GM12891 (cell line): ENCODE data around the gene TSHZ2.
"Not testable (repeated sequence)": the region's sequence is repeated elsewhere in the genome, so short reads cannot be mapped to it uniquely, and the experiment has no call there.

ENCODE experiments used
- DNase-seq: peaks from one replicate; pipeline ENCODE4 v3.0.0; 2011; ENCODE audit warnings: low spot score; ENCODE audit not compliant: insufficient read length
- FAIRE-seq: peaks from 2 replicates; lab custom pipeline; 2011; peaks lifted over from hg19 to GRCh38; lab: Jason Lieb, UNC
- PAX5 ChIP-seq: IDR thresholded peaks from 2 replicates; pipeline ENCODE4 v1.6.1; 2011; ENCODE audit warnings: low read length, moderate library complexity, mild to moderate bottlenecking; ENCODE audit not compliant: insufficient read depth, severe bottlenecking
- POLR2A ChIP-seq: IDR thresholded peaks from 2 replicates; pipeline ENCODE4 v1.6.1; 2011; ENCODE audit warnings: low read depth, low read length, control low read depth
- POLR2AphosphoS5 ChIP-seq: IDR thresholded peaks from 2 replicates; pipeline ENCODE4 v1.6.1; 2011; ENCODE audit warnings: low read depth, low read length, control low read depth
- POU2F2 ChIP-seq: IDR thresholded peaks from 2 replicates; pipeline ENCODE4 v1.6.1; 2011; ENCODE audit warnings: low read depth, mild to moderate bottlenecking, control low read depth, low read length, moderate library complexity
- SPI1 ChIP-seq: IDR thresholded peaks from 2 replicates; pipeline ENCODE4 v1.6.1; 2011; ENCODE audit warnings: low read depth, low read length, control low read depth
- TAF1 ChIP-seq: IDR thresholded peaks from 2 replicates; pipeline ENCODE4 v1.6.1; 2011; ENCODE audit warnings: low read depth, low read length, control low read depth

Gene TSHZ2

DNA sequence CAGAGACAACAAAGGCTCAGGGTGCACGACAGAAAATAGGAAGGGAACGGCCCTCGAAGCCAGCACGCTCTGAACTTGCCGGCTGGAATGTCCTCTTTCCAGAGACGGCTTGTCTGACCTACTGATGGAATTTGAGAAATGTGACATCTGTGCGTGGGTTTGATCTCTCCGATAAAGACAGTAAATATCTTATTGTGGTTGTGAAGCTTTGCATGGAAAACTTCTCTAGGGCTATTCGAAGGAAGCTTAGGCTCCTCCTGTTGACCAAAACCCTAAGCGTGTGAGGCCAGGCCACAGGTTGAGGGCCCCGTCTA is 374.1 kb downstream of the TSHZ2 start:
- no peak for TF ChIP-seq POLR2AphosphoS5
- TF ChIP-seq POLR2A, result no peak
- no peak for TF ChIP-seq TAF1
- no peak for TF ChIP-seq POU2F2
- no peak for TF ChIP-seq PAX5
- no peak for TF ChIP-seq SPI1
- FAIRE-seq (no peak), DNase-seq (no peak)

DNA sequence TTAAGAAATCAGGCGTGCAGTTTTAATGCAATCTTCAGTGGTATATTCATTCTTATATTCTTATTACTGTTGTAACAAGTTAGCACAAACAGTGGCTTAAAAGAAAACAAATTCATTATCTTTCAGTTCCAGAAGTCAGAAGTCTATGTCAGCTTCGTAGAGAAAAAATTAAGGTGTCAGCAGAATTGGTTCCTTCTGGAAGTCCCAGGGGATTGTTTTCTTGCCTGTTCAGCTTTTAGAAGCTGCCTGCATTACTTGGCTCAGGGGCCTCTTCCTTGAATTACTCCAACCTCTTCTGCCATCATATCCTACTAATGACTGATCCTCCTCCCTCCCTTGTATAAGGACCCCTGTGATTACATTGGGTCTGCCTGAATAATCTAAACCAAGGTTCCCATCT is 377.6 kb downstream of the TSHZ2 start:
- TF ChIP-seq POU2F2, result no peak
- no peak for TF ChIP-seq SPI1
- no peak for TF ChIP-seq TAF1
- TF ChIP-seq POLR2A, result no peak
- TF ChIP-seq POLR2AphosphoS5, result no peak
- TF ChIP-seq PAX5, result no peak
- no peak for DNase-seq
- FAIRE-seq, result no peak

- TF ChIP-seq POLR2A, result no peak
- TF ChIP-seq POU2F2, result no peak
- no peak for TF ChIP-seq PAX5
- no peak for TF ChIP-seq POLR2AphosphoS5
- no peak for TF ChIP-seq TAF1
- no peak for TF ChIP-seq SPI1
- no peak for FAIRE-seq
- DNase-seq, result no peak
Observed at GRCh38 chr20:53352727-53353440, 380.7 kb downstream of the TSHZ2 start.

DNA sequence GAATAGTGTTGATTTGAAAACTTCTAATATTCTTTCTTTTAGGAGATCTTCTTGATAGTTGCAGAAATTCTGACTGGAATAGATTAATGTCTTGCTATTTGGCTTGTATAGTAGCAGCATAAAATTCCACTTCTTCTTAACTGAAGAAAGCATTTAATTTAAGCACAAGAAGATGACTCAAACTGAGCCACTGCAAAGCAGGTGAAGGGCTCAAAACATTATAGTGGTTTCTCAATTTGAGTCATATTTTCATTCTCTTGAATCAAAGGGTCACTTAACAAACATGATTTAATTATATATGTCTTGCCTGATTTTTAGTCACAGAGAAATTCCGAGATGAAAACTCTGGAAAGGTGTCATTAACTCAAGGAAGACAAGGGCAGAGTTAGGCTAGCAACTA is 382.2 kb downstream of the TSHZ2 start:
- FAIRE-seq, result no peak
- DNase-seq, result no peak
- TF ChIP-seq SPI1, result no peak

DNA sequence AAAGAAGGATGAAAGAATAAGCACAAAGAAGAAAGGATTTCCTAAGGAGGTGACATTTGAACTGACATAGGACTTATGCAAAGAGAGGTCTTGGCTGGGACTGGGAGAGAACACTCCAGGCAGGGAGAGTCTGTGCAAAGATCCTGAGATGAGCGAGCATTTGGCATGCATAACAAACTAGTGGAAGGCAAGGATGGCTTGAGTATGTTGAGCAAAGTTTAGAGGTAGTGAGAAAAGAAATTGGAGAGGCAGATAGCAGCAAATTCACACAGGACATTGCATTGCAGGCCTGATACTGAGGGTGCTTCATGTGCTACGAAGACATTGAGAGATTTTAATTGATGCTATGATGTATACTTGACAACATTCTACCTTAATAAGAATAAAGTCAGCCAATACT is 383.6 kb downstream of the TSHZ2 start:
- FAIRE-seq (no peak), DNase-seq (no peak)
- TF ChIP-seq TAF1 (no peak), PAX5 (no peak), POLR2AphosphoS5 (no peak), POLR2A (no peak), SPI1 (no peak), POU2F2 (no peak)

DNA sequence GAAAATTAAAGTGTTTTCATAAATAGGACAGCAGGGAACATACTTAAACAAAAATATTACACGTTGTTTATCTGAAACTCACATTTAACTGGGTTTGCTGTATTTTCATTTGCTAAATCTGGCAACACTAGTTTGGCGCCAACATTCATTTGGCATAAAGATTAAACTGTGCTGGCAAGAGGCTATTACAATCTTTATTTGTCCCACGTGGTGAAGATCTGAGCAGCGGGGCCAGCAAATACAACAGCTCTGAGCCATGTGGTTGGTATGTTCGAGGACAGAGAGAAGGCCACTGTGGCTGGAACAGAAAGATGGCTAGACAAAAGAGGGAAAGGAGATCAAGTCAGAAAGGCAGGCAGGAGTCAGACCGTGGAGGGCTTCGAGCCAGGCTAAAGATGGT is 387.3 kb downstream of the TSHZ2 start:
- DNase-seq (no peak), FAIRE-seq (no peak)
- TF ChIP-seq POU2F2 (no peak), POLR2AphosphoS5 (no peak), SPI1 (no peak), POLR2A (no peak), TAF1 (no peak), PAX5 (no peak)

DNA sequence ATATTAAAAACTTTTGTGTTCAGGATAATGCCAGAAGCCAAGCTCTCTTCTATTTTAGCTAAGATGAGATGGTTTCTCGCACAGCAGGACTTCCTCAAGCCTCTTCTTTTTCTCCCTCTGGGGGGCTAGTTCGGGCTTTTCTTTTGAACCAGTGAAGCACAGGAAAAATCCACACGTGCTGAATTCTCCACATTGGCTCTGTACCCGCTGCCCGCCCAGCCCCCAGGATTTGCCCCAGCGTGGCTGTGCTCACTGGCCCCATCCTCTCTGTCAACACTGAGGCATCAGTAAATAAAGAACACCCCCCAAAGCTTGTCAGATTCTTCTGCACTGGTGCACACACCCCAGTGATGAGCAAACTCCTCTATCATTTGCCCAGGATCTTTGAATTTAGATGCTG is 388.7 kb downstream of the TSHZ2 start:
- DNase-seq (no peak), FAIRE-seq (no peak)
- no peak for TF ChIP-seq POLR2AphosphoS5
- no peak for TF ChIP-seq TAF1
- TF ChIP-seq SPI1, result no peak
- TF ChIP-seq PAX5, result no peak
- TF ChIP-seq POLR2A, result no peak
- TF ChIP-seq POU2F2, result no peak

- TF ChIP-seq POU2F2 (no peak), SPI1 (no peak), POLR2A (no peak), POLR2AphosphoS5 (no peak), TAF1 (no peak), PAX5 (no peak)
- FAIRE-seq, result no peak
- no peak for DNase-seq
Observed at GRCh38 chr20:53362736-53363135, 390.6 kb downstream of the TSHZ2 start.

- FAIRE-seq (no peak), DNase-seq (no peak)
Observed at GRCh38 chr20:53364646-53365045, 392.5 kb downstream of the TSHZ2 start.

DNA sequence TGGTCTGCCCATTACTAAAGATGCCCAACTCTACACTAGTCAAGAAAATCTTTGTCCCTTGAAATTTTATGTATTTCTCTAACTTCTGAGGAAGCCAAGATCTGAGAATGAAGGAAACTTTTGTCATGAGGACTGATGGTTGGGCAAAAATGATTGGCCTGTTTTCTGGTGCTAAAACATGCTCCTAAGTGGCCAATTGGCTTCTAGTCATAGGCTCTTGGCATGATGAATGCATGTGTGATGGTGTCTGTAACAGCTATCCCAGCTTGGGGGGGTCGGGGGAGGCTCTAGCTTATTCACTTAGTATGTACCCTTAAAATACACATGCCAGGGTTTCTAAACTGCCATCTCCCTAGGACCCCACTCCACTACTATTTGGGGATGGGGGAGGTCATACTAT is 392.9 kb downstream of the TSHZ2 start:
- no peak for DNase-seq
- no peak for FAIRE-seq
- TF ChIP-seq POLR2AphosphoS5 (no peak), PAX5 (no peak), SPI1 (no peak), TAF1 (no peak), POU2F2 (no peak), POLR2A (no peak)

More at GRCh38 chr20:53364646-53365045, 392.5 kb downstream of the TSHZ2 start:
- TF ChIP-seq POLR2AphosphoS5 (no peak), SPI1 (no peak), POLR2A (no peak), PAX5 (no peak), POU2F2 (no peak), TAF1 (no peak)

GRCh38 chr20:53365539-53366075 is 393.4 kb downstream of the TSHZ2 start:
- FAIRE-seq (no peak), DNase-seq (no peak)
- TF ChIP-seq POLR2AphosphoS5, result no peak
- no peak for TF ChIP-seq POLR2A
- no peak for TF ChIP-seq PAX5
- TF ChIP-seq SPI1, result no peak
- TF ChIP-seq TAF1, result no peak
- TF ChIP-seq POU2F2, result no peak

- not testable (repeated sequence) for DNase-seq
Observed at GRCh38 chr20:53366928-53367327, 394.8 kb downstream of the TSHZ2 start.

More at GRCh38 chr20:53366928-53367327, 394.8 kb downstream of the TSHZ2 start:
- FAIRE-seq, result not testable (repeated sequence)
